ENCODE measurements around the gene LMX1B.

Gene LMX1B

GRCh38 chr9:126674365-126675146 lies 60.8 kb downstream of the LMX1B start:
- in situ Hi-C loops (cut with MboI; ENCODE audit: low sequenced_read_pairs): no loop called here

DNA sequence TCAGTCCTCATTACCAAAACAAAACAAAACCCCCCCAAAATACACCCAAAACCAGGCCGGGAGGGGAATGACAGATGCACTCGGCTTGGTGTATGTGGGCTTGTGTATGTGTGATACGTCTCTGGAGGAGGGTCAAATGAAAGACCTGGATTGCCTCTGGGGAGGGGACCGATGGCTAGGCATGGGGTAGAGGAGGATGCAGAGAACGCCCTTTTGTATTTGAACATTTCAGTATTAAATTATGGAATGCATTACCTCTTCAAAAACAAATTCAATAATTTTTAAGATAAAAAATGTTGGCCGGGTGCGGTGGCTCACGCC lies 61.4 kb downstream of the LMX1B start:
- in situ Hi-C loops (cut with MboI; ENCODE audit: low sequenced_read_pairs): no loop called here

- in situ Hi-C loops (cut with MboI; ENCODE audit: low sequenced_read_pairs): no loop called here
These were observed 62.5 kb downstream of the LMX1B start for GRCh38 chr9:126676102-126676684.

DNA sequence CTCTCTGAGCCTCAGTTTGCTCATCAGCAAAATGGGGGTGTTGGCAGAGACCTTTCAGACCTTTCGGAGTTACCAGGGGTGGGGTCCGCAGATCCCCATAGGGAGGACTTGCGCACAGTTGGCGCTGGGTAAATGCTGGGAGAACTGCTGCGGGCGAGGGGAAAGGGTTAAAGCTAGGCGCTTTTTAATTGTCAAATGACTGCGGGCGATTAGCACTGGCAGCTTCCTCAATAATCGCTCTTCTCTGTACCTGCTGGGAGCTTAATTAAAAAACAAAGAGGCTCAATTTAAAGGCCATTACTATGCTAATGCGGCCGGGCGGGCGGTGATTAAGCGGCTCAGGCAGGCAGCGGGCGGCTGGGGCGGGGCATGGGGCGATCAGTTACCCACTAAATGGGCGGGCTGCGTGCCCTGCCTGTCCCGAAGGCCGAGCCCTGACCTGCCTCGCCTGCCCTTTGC lies 63.0 kb downstream of the LMX1B start:
- in situ Hi-C loops (cut with MboI; ENCODE audit: low sequenced_read_pairs): no loop called here

- in situ Hi-C loops (cut with MboI; ENCODE audit: low sequenced_read_pairs): no loop called here
These were observed 63.7 kb downstream of the LMX1B start for GRCh38 chr9:126677188-126678084.

DNA sequence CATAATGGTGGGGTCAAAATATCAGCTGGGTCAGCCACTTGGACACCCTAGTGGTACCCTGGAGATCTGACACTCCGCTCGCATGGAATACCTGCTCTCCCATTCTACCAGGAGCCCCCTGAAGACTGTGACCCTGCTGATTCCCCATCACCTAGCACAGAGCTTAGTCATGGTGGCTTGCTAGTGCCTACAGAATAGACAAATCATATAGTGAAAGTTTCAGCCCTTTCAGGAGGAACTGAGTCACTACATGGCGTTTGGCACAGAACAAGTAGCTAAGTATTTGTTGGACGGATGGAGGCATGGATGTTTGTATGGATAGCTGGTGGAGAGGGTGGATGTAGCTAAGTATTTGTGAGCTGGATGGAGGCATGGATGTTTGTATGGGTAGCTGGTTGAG lies 65.3 kb downstream of the LMX1B start:
- in situ Hi-C loops (cut with MboI; ENCODE audit: low sequenced_read_pairs): no loop called here

DNA sequence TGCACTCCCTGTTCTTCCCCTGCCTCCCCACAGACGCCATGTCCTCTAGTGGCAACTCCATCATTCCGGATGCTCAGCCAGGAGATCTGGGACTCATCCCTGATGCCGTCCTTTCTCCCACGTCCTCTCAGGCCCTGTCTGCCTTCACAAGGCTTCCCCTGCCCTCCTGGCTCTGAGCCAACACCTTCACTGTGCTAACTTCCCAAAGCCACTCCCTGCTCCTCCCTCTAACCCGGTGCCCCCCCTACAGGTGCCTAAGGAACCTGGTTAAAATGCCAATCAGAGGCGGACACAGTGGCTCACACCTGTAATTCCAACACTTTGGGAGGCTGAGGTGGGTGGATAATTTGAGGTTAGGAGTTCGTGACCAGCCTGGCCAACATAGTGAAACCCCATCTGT lies 67.6 kb downstream of the LMX1B start:
- in situ Hi-C loops (cut with MboI; ENCODE audit: low sequenced_read_pairs): no loop called here

DNA sequence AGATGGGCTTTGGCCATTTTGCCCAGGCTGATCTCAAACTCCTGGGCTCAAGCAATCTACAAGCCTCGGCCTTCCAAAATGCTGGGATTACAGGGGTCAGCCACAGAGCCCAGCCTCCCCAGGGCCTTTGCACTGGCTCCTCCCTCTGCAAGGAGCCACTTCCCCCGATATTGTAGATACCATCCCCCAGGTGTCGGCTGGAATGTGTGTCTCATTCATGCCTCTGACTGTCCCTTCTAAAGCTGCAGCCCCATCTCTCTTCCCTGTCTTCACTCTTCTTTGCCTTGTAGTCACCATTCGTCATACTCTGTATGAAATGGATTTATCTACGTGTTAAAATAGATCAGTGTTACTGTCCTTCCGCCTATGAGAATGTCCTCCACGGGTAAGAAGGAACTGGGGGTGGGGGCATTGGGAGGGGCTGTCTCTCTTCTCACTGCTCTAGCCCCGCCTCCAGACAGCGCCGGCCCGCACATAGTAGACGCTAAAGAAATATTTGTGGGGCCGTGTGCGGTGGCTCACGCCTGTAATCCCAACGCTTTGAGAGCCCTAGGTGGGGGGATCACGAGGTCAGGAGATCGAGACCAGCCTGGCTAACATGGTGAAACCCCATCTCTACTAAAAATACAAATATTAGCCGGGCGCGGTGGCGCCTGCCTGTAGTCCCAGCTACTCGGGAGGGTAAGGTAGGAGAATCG lies 68.5 kb downstream of the LMX1B start:
- in situ Hi-C loops (cut with MboI; ENCODE audit: low sequenced_read_pairs): no loop called here

DNA sequence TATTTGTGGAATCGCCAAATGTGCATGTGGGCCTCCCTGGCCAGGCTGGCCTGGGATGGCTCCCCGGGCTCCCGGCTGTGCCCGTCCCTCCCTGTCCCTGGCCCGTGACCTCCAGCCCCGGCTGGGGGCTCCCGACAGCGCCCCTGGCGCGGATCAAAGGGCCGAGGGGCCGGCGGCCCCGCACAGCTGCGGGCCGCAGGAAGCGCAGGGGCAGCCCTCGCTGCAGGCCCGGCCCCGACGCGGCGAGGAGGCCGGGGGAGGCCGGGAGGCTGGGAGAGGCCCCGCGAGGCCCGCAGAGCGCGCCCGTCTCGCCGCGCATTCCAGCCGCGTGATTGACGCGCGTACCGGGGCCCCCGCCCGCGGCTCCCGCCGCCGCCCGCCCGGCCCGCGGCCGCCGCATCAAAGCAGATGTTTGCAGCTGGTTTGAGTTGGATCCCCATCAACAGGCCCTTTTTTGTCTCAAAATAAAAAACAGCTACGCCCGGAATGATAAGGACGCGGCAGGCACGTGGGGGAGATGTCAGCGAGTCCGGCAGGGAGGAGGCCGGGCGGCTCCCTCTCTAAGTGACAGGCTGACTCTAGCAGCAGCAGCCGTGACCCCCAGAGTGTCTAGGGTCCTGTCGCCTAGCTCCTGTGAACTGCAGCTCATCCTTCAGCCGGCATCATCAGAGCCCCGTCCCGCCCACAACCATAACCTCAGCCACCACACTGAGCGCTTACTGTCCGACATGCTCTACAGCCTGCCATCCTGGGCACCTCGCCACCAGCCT lies 69.4 kb downstream of the LMX1B start:
- in situ Hi-C loops (cut with MboI; ENCODE audit: low sequenced_read_pairs): no loop called here

- in situ Hi-C loops (cut with MboI; ENCODE audit: low sequenced_read_pairs): no loop called here
These were observed 69.9 kb downstream of the LMX1B start for GRCh38 chr9:126683698-126684044.

GRCh38 chr9:126684345-126684744 lies 70.6 kb downstream of the LMX1B start:
- in situ Hi-C loops (cut with MboI; ENCODE audit: low sequenced_read_pairs): no loop called here

DNA sequence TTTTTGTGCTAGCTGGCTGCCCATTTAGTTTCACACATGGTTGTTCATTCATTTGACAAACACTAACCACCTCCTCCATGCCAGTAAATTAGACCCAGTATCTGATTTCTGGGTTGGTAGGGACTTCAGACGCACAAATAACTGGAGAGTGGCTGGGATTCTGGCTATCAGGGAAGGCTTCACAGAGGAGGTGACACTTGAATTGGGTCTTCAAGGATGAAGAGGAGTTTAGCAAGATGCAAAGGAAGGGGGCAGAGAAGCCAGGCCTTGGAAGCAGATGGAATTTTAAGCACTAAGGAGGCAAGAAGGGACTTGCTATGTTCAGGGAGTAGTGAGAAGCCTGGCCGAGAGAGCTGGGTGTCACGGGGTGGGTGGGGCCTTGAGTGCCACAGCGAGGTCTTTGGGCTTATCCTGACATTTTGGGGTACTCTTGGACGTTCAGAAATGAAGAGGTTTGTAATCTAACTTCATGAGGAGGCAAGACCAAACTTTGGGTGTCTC lies 71.3 kb downstream of the LMX1B start:
- in situ Hi-C loops (cut with MboI; ENCODE audit: low sequenced_read_pairs): no loop called here

GRCh38 chr9:126687930-126688461 lies 74.3 kb downstream of the LMX1B start:
- in situ Hi-C loops (cut with MboI; ENCODE audit: low sequenced_read_pairs): no loop called here

- in situ Hi-C loops (cut with MboI; ENCODE audit: low sequenced_read_pairs): no loop called here
These were observed 74.9 kb downstream of the LMX1B start for GRCh38 chr9:126688617-126689016.

DNA sequence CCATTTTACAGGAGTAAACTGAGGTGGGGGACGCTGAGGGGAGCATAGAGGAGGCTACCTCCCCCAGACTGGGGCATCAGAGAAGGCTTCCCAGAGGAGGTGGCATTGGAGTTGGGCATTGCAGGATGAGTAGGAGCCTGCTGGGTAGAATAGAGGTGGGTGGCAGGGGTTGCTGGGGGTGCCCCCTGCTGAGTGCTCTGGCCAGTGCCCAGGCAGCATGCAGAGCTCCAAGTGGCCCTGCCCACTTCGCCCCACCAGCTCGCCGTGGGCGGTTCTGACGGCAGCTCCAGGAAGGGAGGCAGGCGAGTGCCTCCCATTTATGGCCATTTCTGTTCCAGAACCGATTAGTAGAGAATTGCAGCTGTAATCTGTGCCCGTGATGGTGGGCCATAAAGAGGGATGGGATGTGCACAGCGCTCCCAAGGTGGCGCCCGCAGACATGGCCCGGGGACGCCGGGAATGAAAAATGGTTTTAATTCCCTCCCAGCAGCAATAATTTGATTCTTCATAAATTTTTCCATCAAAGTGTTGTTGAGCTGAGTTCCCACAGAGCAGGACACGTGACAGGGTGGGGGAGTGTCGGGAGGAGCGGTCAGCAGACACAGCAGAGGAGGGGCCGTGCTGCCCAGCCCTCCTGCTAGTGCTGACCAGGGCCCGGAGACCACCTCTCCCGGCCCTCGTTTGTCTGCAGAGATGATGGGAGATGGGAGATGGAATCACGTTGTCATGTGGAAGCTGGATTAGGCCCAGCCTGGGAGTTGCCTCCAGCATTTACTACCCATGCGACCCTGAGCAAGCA lies 75.5 kb downstream of the LMX1B start:
- in situ Hi-C loops (cut with MboI; ENCODE audit: low sequenced_read_pairs): no loop called here

DNA sequence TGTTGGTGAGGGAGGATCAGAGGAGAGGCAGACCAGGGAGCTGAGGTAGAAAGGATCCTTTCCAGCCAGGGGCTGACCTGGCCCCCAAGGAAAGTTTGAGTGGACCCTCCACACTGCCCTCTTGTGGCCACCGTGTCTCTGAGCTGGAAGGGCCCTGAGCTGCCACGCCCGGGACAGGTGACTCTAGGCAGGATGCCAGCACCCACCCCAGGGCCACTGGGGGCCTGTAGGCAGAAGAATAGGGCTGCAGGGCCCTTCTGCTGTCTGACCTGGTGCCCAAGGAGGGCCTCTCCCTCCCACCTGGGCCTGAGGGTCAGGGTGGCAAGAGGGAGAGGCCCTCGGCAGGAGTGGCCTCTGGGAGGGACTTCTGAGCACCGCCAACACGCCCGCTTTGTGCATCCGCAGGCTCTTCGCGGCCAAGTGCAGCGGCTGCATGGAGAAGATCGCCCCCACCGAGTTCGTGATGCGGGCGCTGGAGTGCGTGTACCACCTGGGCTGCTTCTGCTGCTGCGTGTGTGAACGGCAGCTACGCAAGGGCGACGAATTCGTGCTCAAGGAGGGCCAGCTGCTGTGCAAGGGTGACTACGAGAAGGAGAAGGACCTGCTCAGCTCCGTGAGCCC lies 76.8 kb downstream of the LMX1B start:
- in situ Hi-C loops (cut with MboI; ENCODE audit: low sequenced_read_pairs): no loop called here

DNA sequence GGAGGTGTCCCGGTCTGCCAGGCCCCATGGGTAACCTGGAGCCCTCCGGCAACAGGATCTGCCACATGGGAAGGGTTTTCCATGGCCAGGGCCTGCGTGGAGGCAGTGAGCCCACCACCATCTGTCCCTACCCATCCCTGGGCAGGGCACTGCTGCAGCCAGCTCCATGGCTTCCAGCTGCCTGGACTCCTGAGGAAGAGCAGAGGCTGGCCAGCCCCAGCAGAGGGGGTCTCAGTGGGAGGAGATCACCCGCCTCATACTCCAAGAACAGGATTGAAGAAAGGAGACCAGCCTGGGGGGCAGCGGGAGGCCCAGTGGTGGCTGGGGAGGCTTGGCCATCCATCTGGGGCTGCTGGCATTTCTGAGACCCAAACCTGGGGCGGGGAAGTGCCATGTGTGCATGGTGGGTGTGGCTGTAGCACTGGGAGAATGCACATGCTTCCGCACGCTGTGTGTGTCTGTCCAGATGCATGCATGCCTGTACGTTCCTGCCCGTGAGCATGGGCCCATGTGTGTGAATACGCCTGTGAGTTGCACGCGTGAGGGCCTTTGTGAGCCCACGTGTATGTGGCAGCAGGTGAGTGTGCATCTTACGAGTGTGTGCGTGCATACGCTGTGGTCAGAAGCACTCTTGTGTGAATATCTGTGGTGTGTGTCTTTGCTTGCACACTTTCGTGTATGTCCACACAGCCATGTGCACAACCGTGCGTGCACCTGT lies 78.5 kb downstream of the LMX1B start:
- in situ Hi-C loops (cut with MboI; ENCODE audit: low sequenced_read_pairs): no loop called here

GRCh38 chr9:126692759-126693427 lies 79.2 kb downstream of the LMX1B start:
- in situ Hi-C loops (cut with MboI; ENCODE audit: low sequenced_read_pairs): no loop called here
